GM19452 (cell line): Measurements from ENCODE around the gene ADAR.

Source experiments
- ATAC-seq: cut with Tn5 transposase; IDR thresholded peaks from one replicate; pipeline ENCODE4 v1.9.1; 2021; ENCODE audit not compliant: unreplicated experiment

Gene ADAR

GRCh38 chr1:154559466-154560044 is 48.4 kb downstream of the ADAR start:
- peak; percentile 40 for ATAC-seq

- peak; percentile 88 for ATAC-seq
These were observed 49.1 kb downstream of the ADAR start for GRCh38 chr1:154558720-154559465.

GRCh38 chr1:154557939-154558719 is 49.9 kb downstream of the ADAR start, which contains the start of gene UBE2Q1:
UBE2Q1 (minus strand) TSS chr1:154558662; CDS start chr1:154558553, 109 bp downstream.
- ATAC-seq = peak; percentile 29

GRCh38 chr1:154557248-154557938 is 50.6 kb downstream of the ADAR start:
- ATAC-seq = no peak

- ATAC-seq = no peak
These were observed 51.6 kb downstream of the ADAR start for GRCh38 chr1:154556422-154556821.

GRCh38 chr1:154553056-154554030 is 54.6 kb downstream of the ADAR start:
- ATAC-seq = no peak

GRCh38 chr1:154552036-154552435 is 56.0 kb downstream of the ADAR start:
- no peak for ATAC-seq

- ATAC-seq = no peak
These were observed 56.5 kb downstream of the ADAR start for GRCh38 chr1:154551474-154551873.

- ATAC-seq = no peak
These were observed 57.3 kb downstream of the ADAR start for GRCh38 chr1:154550657-154551056.

- no peak for ATAC-seq
These were observed 57.9 kb downstream of the ADAR start for GRCh38 chr1:154550070-154550469.

- no peak for ATAC-seq
These were observed 58.7 kb downstream of the ADAR start for GRCh38 chr1:154549202-154549770.

GRCh38 chr1:154548028-154548427 is 60.0 kb downstream of the ADAR start:
- no peak for ATAC-seq

- ATAC-seq = no peak
These were observed 60.8 kb downstream of the ADAR start for GRCh38 chr1:154547105-154547732.

- ATAC-seq = no peak
These were observed 61.5 kb downstream of the ADAR start for GRCh38 chr1:154546264-154547063.

GRCh38 chr1:154541231-154541630 is 66.8 kb downstream of the ADAR start:
- ATAC-seq = no peak

GRCh38 chr1:154539486-154540483 is 68.2 kb downstream of the ADAR start:
- ATAC-seq = no peak

- ATAC-seq = no peak
These were observed 71.4 kb downstream of the ADAR start for GRCh38 chr1:154536570-154536969.
